Mesendoderm (in vitro differentiated cells): ENCODE results near the gene NPPA.

Experiments
- DNase-seq: peaks from one replicate; pipeline ENCODE4 v3.0.0; 2013
- H2AK5ac ChIP-seq: 2 replicates; pipeline ENCODE4 v1.6.1; 2013; ENCODE audit warnings: low read length, inconsistent platforms
- H2BK120ac ChIP-seq: 2 replicates; pipeline ENCODE4 v1.6.1; 2013; ENCODE audit warnings: low read depth, mild to moderate bottlenecking, low read length, moderate library complexity, mixed read lengths
- H2BK15ac ChIP-seq: replicated peaks from 2 replicates; pipeline ENCODE4 v1.6.1; 2013; ENCODE audit warnings: low read depth, mild to moderate bottlenecking, moderate library complexity
- H2BK5ac ChIP-seq: 2 replicates; pipeline ENCODE4 v1.6.1; 2013; ENCODE audit warnings: low read length, inconsistent platforms
- H3K18ac ChIP-seq: 2 replicates; pipeline ENCODE4 v1.6.1; 2013; ENCODE audit warnings: mild to moderate bottlenecking, low read length, mixed read lengths
- H3K23ac ChIP-seq: one replicate; pipeline ENCODE4 v1.6.1; 2013; ENCODE audit warnings: low read length
- H3K27ac ChIP-seq: 2 replicates; pipeline ENCODE4 v1.5.1; 2013; ENCODE audit warnings: low read depth, mild to moderate bottlenecking, inconsistent platforms, low read length, moderate library complexity
- H3K27me3 ChIP-seq: 2 replicates; pipeline ENCODE4 v1.6.1; 2013; ENCODE audit warnings: low read length, control low read depth, mild to moderate bottlenecking, inconsistent platforms; ENCODE audit not compliant: insufficient read depth, poor library complexity
- H3K36me3 ChIP-seq: 2 replicates; pipeline ENCODE4 v1.6.1; 2013; ENCODE audit warnings: low read length, inconsistent platforms; ENCODE audit not compliant: control insufficient read depth, insufficient read depth
- H3K4ac ChIP-seq: one replicate; pipeline ENCODE4 v1.6.1; 2013; ENCODE audit warnings: low read depth, mild to moderate bottlenecking, low read length, moderate library complexity
- H3K4me1 ChIP-seq: 2 replicates; pipeline ENCODE4 v1.6.1; 2013; ENCODE audit warnings: low read depth, low read length, inconsistent platforms; ENCODE audit not compliant: control insufficient read depth
- H3K4me2 ChIP-seq: 2 replicates; pipeline ENCODE4 v1.6.1; 2013; ENCODE audit warnings: low read length
- H3K4me3 ChIP-seq: 2 replicates; pipeline ENCODE4 v1.5.1; 2013; ENCODE audit warnings: mild to moderate bottlenecking, low read length
- H3K56ac ChIP-seq: one replicate; pipeline ENCODE4 v1.6.1; 2013; ENCODE audit warnings: low read length
- H3K79me1 ChIP-seq: 2 replicates; pipeline ENCODE4 v1.6.1; 2013; ENCODE audit warnings: low read length, inconsistent platforms
- H3K79me2 ChIP-seq: 2 replicates; pipeline ENCODE4 v1.6.1; 2013; ENCODE audit warnings: mild to moderate bottlenecking, low read length; ENCODE audit not compliant: control insufficient read depth, insufficient read depth
- H3K9ac ChIP-seq: 2 replicates; pipeline ENCODE4 v1.6.1; 2013; ENCODE audit warnings: low read length, inconsistent platforms
- H4K5ac ChIP-seq: one replicate; pipeline ENCODE4 v1.6.1; 2013; ENCODE audit warnings: low read length
- H4K8ac ChIP-seq: one replicate; pipeline ENCODE4 v1.6.1; 2013; ENCODE audit warnings: low read depth, mild to moderate bottlenecking, control low read depth, low read length, moderate library complexity
- WGBS: extraction: QIAGEN DNeasy Blood & Tissue Kit; methylation state at CpG from one replicate; pipeline ENCODE4 v1.1.7; 2013; ENCODE audit warnings: low lambda C conversion rate, missing lambda C conversion rate; ENCODE audit not compliant: insufficient coverage; ENCODE audit errors: extremely low coverage; 5-methylcytosine and 5-hydroxymethylcytosine counted together

The NPPA gene

DNA sequence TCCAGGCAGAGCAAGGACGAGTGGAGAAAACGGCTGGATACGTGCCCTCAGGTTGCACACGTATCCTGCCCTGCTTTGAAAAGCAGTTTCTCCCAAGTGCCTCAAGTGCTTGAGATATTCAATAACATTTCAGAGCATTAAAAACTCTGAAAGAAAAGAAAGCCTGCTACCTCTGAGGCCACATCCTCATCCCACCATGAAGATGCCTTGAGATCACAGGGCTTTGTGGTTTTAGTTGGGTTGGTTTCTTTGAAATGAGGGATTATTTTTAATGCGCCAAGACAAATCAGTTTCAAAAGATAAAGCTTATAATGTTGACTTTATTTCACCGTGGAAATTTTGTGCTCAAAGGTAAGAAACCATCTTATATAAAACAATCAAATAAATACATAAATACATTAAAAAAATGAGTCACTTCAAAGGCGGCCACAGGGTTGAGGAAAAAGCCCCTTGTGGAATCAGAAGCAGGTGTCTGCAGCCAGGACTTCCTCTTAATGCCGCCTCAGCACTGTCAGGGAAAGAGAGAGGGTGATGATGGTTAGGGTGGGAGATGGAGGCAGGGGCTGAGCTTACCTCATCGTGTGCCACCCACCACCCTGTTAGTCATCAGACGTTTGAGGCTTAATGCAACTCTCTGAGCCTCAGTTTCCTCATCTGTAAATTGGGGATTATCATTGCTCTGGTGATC is 9.7 kb upstream of the NPPA start:
- H3K27me3 ChIP-seq: no peaks in the 10 kb centered on the region
- DNase-seq: no peak
- H3K4me2 ChIP-seq: no peak overlapping the region

DNA sequence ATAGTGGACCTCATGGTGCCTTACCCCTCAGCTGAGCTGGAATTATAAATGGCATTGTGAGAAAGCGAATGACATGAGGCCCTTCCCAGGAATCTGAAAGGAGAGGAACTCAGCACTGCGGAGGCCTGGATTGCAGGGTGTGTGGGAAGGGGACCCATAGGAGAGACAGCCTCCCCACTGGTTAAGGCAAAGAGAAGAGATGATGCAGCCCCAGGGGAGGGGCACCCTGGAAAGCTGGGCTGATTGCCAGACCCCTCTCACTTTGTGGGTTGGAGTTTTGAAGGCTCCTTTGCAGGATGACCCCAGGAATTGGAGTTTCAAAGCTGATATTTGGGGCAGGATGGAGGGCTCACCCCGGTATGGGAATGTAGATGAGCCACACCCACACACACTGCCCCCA is 9.1 kb upstream of the NPPA start:
- Histone ChIP-seq H3K79me2 (no peaks in the 10 kb centered on the region), H2AK5ac (no peak overlapping the region), H2BK15ac (no peak overlapping the region), H3K23ac (no peak overlapping the region), H3K4ac (no peak overlapping the region), H3K27me3 (no peaks in the 10 kb centered on the region), H3K18ac (no peak overlapping the region), H3K4me1 (no peaks in the 10 kb centered on the region), H3K79me1 (no peaks in the 10 kb centered on the region), H3K4me2 (no peak overlapping the region), H4K5ac (no peak overlapping the region), H3K27ac (no peak overlapping the region), H3K9ac (no peak overlapping the region), H3K4me3 (no peak overlapping the region), H4K8ac (no peak overlapping the region), H3K56ac (no peak overlapping the region), H2BK5ac (no peak overlapping the region), H3K36me3 (no peaks in the 10 kb centered on the region), H2BK120ac (no peak overlapping the region)
- WGBS: no CpG with 5 or more reads among the region's 3 CpGs
- peak; percentile 30 for DNase-seq

More for the DNA sequence above, 9.7 kb upstream of the NPPA start:
- H2BK15ac ChIP-seq: no peak overlapping the region
- H3K4me3 ChIP-seq: no peak overlapping the region
- H3K36me3 ChIP-seq: no peaks in the 10 kb centered on the region
- H4K8ac ChIP-seq: no peak overlapping the region
- H2BK5ac ChIP-seq: no peak overlapping the region
- no peak overlapping the region for H3K4ac ChIP-seq
- H3K27ac ChIP-seq: no peak overlapping the region
- WGBS: no CpG with 5 or more reads among the region's 10 CpGs
- H4K5ac ChIP-seq: no peak overlapping the region
- no peaks in the 10 kb centered on the region for H3K4me1 ChIP-seq
- no peak overlapping the region for H2BK120ac ChIP-seq
- no peaks in the 10 kb centered on the region for H3K79me2 ChIP-seq
- no peaks in the 10 kb centered on the region for H3K79me1 ChIP-seq
- H3K56ac ChIP-seq: no peak overlapping the region
- H3K23ac ChIP-seq: no peak overlapping the region
- no peak overlapping the region for H3K18ac ChIP-seq
- no peak overlapping the region for H2AK5ac ChIP-seq
- no peak overlapping the region for H3K9ac ChIP-seq

DNA sequence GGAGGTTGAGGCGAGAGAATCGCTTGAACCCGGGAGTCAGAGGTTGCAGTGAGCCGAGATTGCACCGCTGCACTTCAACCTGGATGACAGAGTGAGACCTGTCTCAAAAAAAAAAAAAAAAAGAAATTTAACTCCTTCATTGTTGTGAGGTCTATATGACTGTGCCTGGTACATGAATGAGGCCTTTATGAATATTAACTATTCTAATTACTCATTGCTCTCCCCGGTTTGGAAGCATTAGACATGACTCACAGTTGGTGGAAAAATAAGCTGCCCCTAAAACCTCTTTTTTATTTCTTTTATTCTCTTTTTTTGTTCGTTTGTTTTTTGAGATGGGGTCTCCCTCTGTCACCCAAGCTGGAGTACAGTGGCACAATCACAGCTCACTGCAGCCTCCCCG is 7.8 kb upstream of the NPPA start:
- H3K9ac ChIP-seq: no peak overlapping the region
- WGBS: no CpG with 5 or more reads among the region's 8 CpGs
- no peak overlapping the region for H3K56ac ChIP-seq
- H3K36me3 ChIP-seq: no peaks in the 10 kb centered on the region
- no peak overlapping the region for H3K18ac ChIP-seq
- H3K4me3 ChIP-seq: no peak overlapping the region
- no peak overlapping the region for H2BK5ac ChIP-seq
- no peak overlapping the region for H2AK5ac ChIP-seq
- H3K27ac ChIP-seq: no peak overlapping the region
- no peak overlapping the region for H4K5ac ChIP-seq
- H3K4me2 ChIP-seq: no peak overlapping the region
- H2BK120ac ChIP-seq: no peak overlapping the region
- no peaks in the 10 kb centered on the region for H3K4me1 ChIP-seq
- H3K23ac ChIP-seq: no peak overlapping the region
- H4K8ac ChIP-seq: no peak overlapping the region
- H3K4ac ChIP-seq: no peak overlapping the region
- H3K79me2 ChIP-seq: no peaks in the 10 kb centered on the region
- DNase-seq: no peak
- no peaks in the 10 kb centered on the region for H3K27me3 ChIP-seq
- H3K79me1 ChIP-seq: no peaks in the 10 kb centered on the region
- H2BK15ac ChIP-seq: no peak overlapping the region

GRCh38 chr1:11854519-11854918 is 6.9 kb upstream of the NPPA start:
- H2BK5ac ChIP-seq: no peak overlapping the region
- no peak overlapping the region for H3K23ac ChIP-seq
- no peak overlapping the region for H3K18ac ChIP-seq
- no peak overlapping the region for H2AK5ac ChIP-seq
- no peak overlapping the region for H4K8ac ChIP-seq
- DNase-seq: no peak
- H3K4me1 ChIP-seq: no peaks in the 10 kb centered on the region
- no peaks in the 10 kb centered on the region for H3K36me3 ChIP-seq
- H2BK15ac ChIP-seq: no peak overlapping the region
- no peak overlapping the region for H3K27ac ChIP-seq
- no peaks in the 10 kb centered on the region for H3K79me1 ChIP-seq
- H3K27me3 ChIP-seq: no peaks in the 10 kb centered on the region
- WGBS: no CpG with 5 or more reads among the region's 8 CpGs
- H3K4me2 ChIP-seq: no peak overlapping the region
- H3K4me3 ChIP-seq: no peak overlapping the region
- no peak overlapping the region for H3K4ac ChIP-seq
- no peak overlapping the region for H4K5ac ChIP-seq
- H3K9ac ChIP-seq: no peak overlapping the region
- H3K56ac ChIP-seq: no peak overlapping the region
- no peak overlapping the region for H2BK120ac ChIP-seq
- no peaks in the 10 kb centered on the region for H3K79me2 ChIP-seq

GRCh38 chr1:11851180-11851579 is 3.6 kb upstream of the NPPA start:
- H4K8ac ChIP-seq: no peak overlapping the region
- H3K4me3 ChIP-seq: no peak overlapping the region
- no peak overlapping the region for H3K18ac ChIP-seq
- no peak overlapping the region for H3K27ac ChIP-seq
- no peak overlapping the region for H3K23ac ChIP-seq
- peaks cover 1% of the 10 kb centered on the region for H3K36me3 ChIP-seq
- H2BK120ac ChIP-seq: no peak overlapping the region
- no peak overlapping the region for H2BK5ac ChIP-seq
- H2AK5ac ChIP-seq: no peak overlapping the region
- no peak overlapping the region for H3K56ac ChIP-seq
- WGBS: no CpG with 5 or more reads among the region's 7 CpGs
- no peak for DNase-seq
- H3K79me2 ChIP-seq: no peaks in the 10 kb centered on the region
- no peaks in the 10 kb centered on the region for H3K4me1 ChIP-seq
- no peaks in the 10 kb centered on the region for H3K27me3 ChIP-seq
- no peak overlapping the region for H3K9ac ChIP-seq
- no peaks in the 10 kb centered on the region for H3K79me1 ChIP-seq
- no peak overlapping the region for H3K4ac ChIP-seq
- no peak overlapping the region for H4K5ac ChIP-seq
- no peak overlapping the region for H2BK15ac ChIP-seq
- H3K4me2 ChIP-seq: no peak overlapping the region

- no peak overlapping the region for H3K4me2 ChIP-seq
- no peak overlapping the region for H3K27ac ChIP-seq
- no peak for DNase-seq
- no peaks in the 10 kb centered on the region for H3K4me1 ChIP-seq
- H3K27me3 ChIP-seq: no peaks in the 10 kb centered on the region
- no CpG with 5 or more reads among the region's 11 CpGs for WGBS
- H2AK5ac ChIP-seq: no peak overlapping the region
- H4K8ac ChIP-seq: no peak overlapping the region
- peaks cover 1% of the 10 kb centered on the region for H3K36me3 ChIP-seq
- no peak overlapping the region for H3K56ac ChIP-seq
- H3K4ac ChIP-seq: no peak overlapping the region
- no peak overlapping the region for H2BK15ac ChIP-seq
- H3K79me2 ChIP-seq: no peaks in the 10 kb centered on the region
- no peak overlapping the region for H3K23ac ChIP-seq
- no peak overlapping the region for H3K4me3 ChIP-seq
- H3K79me1 ChIP-seq: no peaks in the 10 kb centered on the region
- no peak overlapping the region for H3K18ac ChIP-seq
- H3K9ac ChIP-seq: no peak overlapping the region
- no peak overlapping the region for H2BK5ac ChIP-seq
- H4K5ac ChIP-seq: no peak overlapping the region
- H2BK120ac ChIP-seq: no peak overlapping the region
Measured at GRCh38 chr1:11850156-11850555, 2.6 kb upstream of the NPPA start.
